K562 (cell line): ENCODE data around the gene ABCG1.

Experiments used
- CTCF ChIP-seq, 3 experiments: IDR thresholded peaks in 2 of 3; conservative IDR thresholded peaks in 1 of 3; 2 replicates each; pipeline ENCODE4 v1.5.1; 2011 to 2012; ENCODE audit warnings: low read length in 3 of 3, mild to moderate bottlenecking in 3 of 3, control low read depth in 2 of 3, improper control_type of control experiment in 1 of 3, inconsistent platforms in 1 of 3, low read depth in 1 of 3, mixed read lengths in 1 of 3, moderate library complexity in 1 of 3; ENCODE audit not compliant: insufficient read depth in 2 of 3
- GABPA ChIP-seq: fragments of 200-800 bp; sonication (Bioruptor generic); conservative IDR thresholded peaks from 2 replicates; pipeline ENCODE4 v1.6.1; 2016; ENCODE audit warnings: low read depth, missing genetic modification characterization, missing compliant biosample characterization
- GTF3C2 ChIP-seq: IDR thresholded peaks from 3 replicates; pipeline ENCODE4 v1.6.1; 2011; ENCODE audit warnings: borderline replicate concordance, mild to moderate bottlenecking, moderate library complexity; ENCODE audit not compliant: insufficient read length; ENCODE audit errors: extremely low read depth
- POLR2AphosphoS5 ChIP-seq: IDR thresholded peaks from 2 replicates; pipeline ENCODE4 v1.6.1; 2011; ENCODE audit warnings: mild to moderate bottlenecking, low read depth, low read length, moderate library complexity; ENCODE audit not compliant: control insufficient read depth, insufficient read depth
- SMARCE1 ChIP-seq: fragments of 450-650 bp; IDR thresholded peaks from 2 replicates; pipeline ENCODE4 v1.7.1; 2016; ENCODE audit warnings: mild to moderate bottlenecking
- TEAD2 ChIP-seq: fragments of 450-650 bp; IDR thresholded peaks from 2 replicates; pipeline ENCODE4 v1.6.1; 2016; ENCODE audit warnings: missing genetic modification characterization, control low read depth, missing compliant biosample characterization
- TEAD4 ChIP-seq, 2 experiments: sonication (generic) in 1 of 2; formaldehyde crosslinking in 1 of 2; IDR thresholded peaks; 2 replicates each; pipeline versions ENCODE4 v1.6.1 to v1.8.0; 2012 to 2022; ENCODE audit warnings: borderline replicate concordance in 1 of 2, inconsistent platforms in 1 of 2, low read length in 1 of 2, mild to moderate bottlenecking in 1 of 2, missing genetic modification reagents in 1 of 2
- ZBTB43 ChIP-seq: sonication (generic); formaldehyde crosslinking; IDR thresholded peaks from 2 replicates; pipeline ENCODE4 v1.8.0; 2023; ENCODE audit warnings: mild to moderate bottlenecking, missing genetic modification reagents
- ZFP91 ChIP-seq: sonication (generic); formaldehyde crosslinking; IDR thresholded peaks from 2 replicates; pipeline ENCODE4 v1.8.0; 2022; ENCODE audit warnings: mild to moderate bottlenecking, missing genetic modification reagents

GRCh38 chr21:42236014-42236413 lies 17.1 kb downstream of the ABCG1 start:
- no peak for TF ChIP-seq TEAD4 (IDR thresholded peaks at IDR 0.05; ENCODE audit: low read length)
- TF ChIP-seq TEAD4 (CRISPR knock-in tag; IDR thresholded peaks at IDR 0.05; ENCODE audit: borderline replicate concordance) = no peak
- no peak for TF ChIP-seq TEAD2 (tag)
- TF ChIP-seq ZFP91 (CRISPR knock-in tag) = no peak
- TF ChIP-seq POLR2AphosphoS5 = no peak
- no peak for TF ChIP-seq CTCF (IDR thresholded peaks at IDR 0.05 in 2 of 3, conservative IDR thresholded peaks at IDR 0.05 in 1 of 3; ENCODE audit: insufficient read depth in 2 of 3, low read depth in 1 of 3, low read length in 3 of 3)
- no peak for TF ChIP-seq GTF3C2
- TF ChIP-seq ZBTB43 (CRISPR knock-in tag) = no peak
- TF ChIP-seq SMARCE1 = no peak
- no peak for TF ChIP-seq GABPA (tag)
